ENCODE data around the gene LPCAT2.
A peak's percentile ranks its signal among the peaks of the same experiment; 100 is the strongest.
"Not testable (repeated sequence)": the region's sequence is repeated elsewhere in the genome, so short reads cannot be mapped to it uniquely, and the experiment has no call there.

The LPCAT2 gene

GRCh38 chr16:55605754-55606336 lies 97.0 kb downstream of the LPCAT2 start:
- no peak for DNase-seq (ENCODE audit: insufficient read length, low spot score)
- no peak for FAIRE-seq
- no peak for TF ChIP-seq POLR2A (IDR thresholded peaks at IDR 0.05; ENCODE audit: low read depth, low read length)

GRCh38 chr16:55613613-55614335 lies 104.9 kb downstream of the LPCAT2 start:
- TF ChIP-seq POLR2A (IDR thresholded peaks at IDR 0.05; ENCODE audit: low read depth, low read length): no peak
- DNase-seq (ENCODE audit: insufficient read length, low spot score) (no peak), FAIRE-seq (no peak)

GRCh38 chr16:55615071-55615470 lies 106.2 kb downstream of the LPCAT2 start:
- no peak for DNase-seq (ENCODE audit: insufficient read length, low spot score)
- no peak for TF ChIP-seq POLR2A (IDR thresholded peaks at IDR 0.05; ENCODE audit: low read depth, low read length)
- no peak for FAIRE-seq

- not testable (repeated sequence) for FAIRE-seq; DNase-seq (ENCODE audit: insufficient read length, low spot score)
Observed at GRCh38 chr16:55615670-55616069, 106.8 kb downstream of the LPCAT2 start.

GRCh38 chr16:55621771-55622170 lies 112.9 kb downstream of the LPCAT2 start:
- FAIRE-seq (no peak), DNase-seq (ENCODE audit: insufficient read length, low spot score) (no peak)
- TF ChIP-seq POLR2A (IDR thresholded peaks at IDR 0.05; ENCODE audit: low read depth, low read length): no peak

- no peak for FAIRE-seq
- TF ChIP-seq POLR2A (IDR thresholded peaks at IDR 0.05; ENCODE audit: low read depth, low read length): no peak
Observed at GRCh38 chr16:55622272-55622671, 113.4 kb downstream of the LPCAT2 start.

GRCh38 chr16:55622930-55623561 lies 114.2 kb downstream of the LPCAT2 start:
- no peak for TF ChIP-seq POLR2A (IDR thresholded peaks at IDR 0.05; ENCODE audit: low read depth, low read length)
- FAIRE-seq: peak; percentile 48
- DNase-seq (ENCODE audit: insufficient read length, low spot score): no peak

More at GRCh38 chr16:55622272-55622671, 113.4 kb downstream of the LPCAT2 start:
- no peak for DNase-seq (ENCODE audit: insufficient read length, low spot score)

- FAIRE-seq (no peak), DNase-seq (ENCODE audit: insufficient read length, low spot score) (no peak)
- no peak for TF ChIP-seq POLR2A (IDR thresholded peaks at IDR 0.05; ENCODE audit: low read depth, low read length)
Observed at GRCh38 chr16:55623640-55624039, 114.8 kb downstream of the LPCAT2 start.

GRCh38 chr16:55624696-55625095 lies 115.8 kb downstream of the LPCAT2 start:
- no peak for TF ChIP-seq POLR2A (IDR thresholded peaks at IDR 0.05; ENCODE audit: low read depth, low read length)
- FAIRE-seq: no peak
- no peak for DNase-seq (ENCODE audit: insufficient read length, low spot score)

GRCh38 chr16:55625843-55626242 lies 117.0 kb downstream of the LPCAT2 start:
- FAIRE-seq (no peak), DNase-seq (ENCODE audit: insufficient read length, low spot score) (no peak)
- TF ChIP-seq POLR2A (IDR thresholded peaks at IDR 0.05; ENCODE audit: low read depth, low read length): no peak

- TF ChIP-seq POLR2A (IDR thresholded peaks at IDR 0.05; ENCODE audit: low read depth, low read length): no peak
- no peak for FAIRE-seq
- no peak for DNase-seq (ENCODE audit: insufficient read length, low spot score)
Observed at GRCh38 chr16:55628306-55628968, 119.6 kb downstream of the LPCAT2 start.

GRCh38 chr16:55630774-55631173 lies 121.9 kb downstream of the LPCAT2 start:
- no peak for TF ChIP-seq POLR2A (IDR thresholded peaks at IDR 0.05; ENCODE audit: low read depth, low read length)
- no peak for FAIRE-seq
- no peak for DNase-seq (ENCODE audit: insufficient read length, low spot score)

- FAIRE-seq: no peak
- no peak for TF ChIP-seq POLR2A (IDR thresholded peaks at IDR 0.05; ENCODE audit: low read depth, low read length)
- DNase-seq (ENCODE audit: insufficient read length, low spot score): no peak
Observed at GRCh38 chr16:55632259-55632658, 123.4 kb downstream of the LPCAT2 start.

GRCh38 chr16:55634193-55634592 lies 125.3 kb downstream of the LPCAT2 start:
- no peak for TF ChIP-seq POLR2A (IDR thresholded peaks at IDR 0.05; ENCODE audit: low read depth, low read length)
- DNase-seq (ENCODE audit: insufficient read length, low spot score): no peak
- no peak for FAIRE-seq
